Stimulated activated CD8-positive, alpha-beta memory T cell treated with anti-CD3 and anti-CD28 coated beads, Interleukin-15, amount 100 ng/mL, for 48 hours (primary cell): ENCODE data around the gene PAGE2.
"Not testable (repeated sequence)": the region's sequence is repeated elsewhere in the genome, so short reads cannot be mapped to it uniquely, and the experiment has no call there.

Source experiments
- DNase-seq, 2 donors: peaks; one replicate each; pipeline ENCODE4 v3.0.0-alpha.2; 2020; ENCODE audit warnings: low read depth in 2 of 2

Gene PAGE2

DNA sequence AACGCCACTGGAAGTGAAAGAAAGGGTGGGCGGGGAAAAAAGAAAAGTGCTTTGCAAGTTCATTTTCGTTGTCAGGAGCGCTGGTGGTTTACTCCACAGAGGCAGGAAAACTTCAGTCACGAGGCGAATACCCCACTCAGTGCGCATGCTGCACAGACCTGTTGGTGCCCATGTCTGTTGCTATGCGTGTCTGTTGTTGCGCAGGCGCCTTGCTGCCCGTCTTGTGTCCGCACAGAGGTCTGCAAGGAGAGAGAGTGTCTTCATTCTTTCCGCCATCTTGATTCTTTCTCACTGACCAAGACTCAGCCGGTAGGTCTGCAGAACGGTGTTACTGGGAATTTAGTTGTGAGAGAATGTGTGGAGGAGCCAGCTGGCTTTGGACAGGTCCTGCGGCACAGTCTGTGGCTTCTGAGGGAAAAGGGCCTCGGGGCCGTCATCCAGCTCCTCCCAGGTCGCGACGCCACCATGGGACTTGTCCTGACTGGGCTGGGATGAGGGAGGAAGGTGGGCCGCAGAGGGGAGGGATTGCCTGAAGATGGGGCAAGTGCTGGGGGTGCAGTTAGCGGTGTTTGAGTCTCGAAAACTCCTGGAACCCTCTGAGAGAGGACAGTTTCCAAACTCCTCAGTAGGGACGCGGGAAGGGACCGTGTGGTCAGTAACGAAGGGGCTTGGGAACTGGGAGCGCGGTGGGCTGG, at the start of gene PAGE2:
Gene PAGE2, plus strand, starts transcription at position 224 of the 695 bp plus-strand sequence. CDS start 1,003 bp downstream, outside the sequence.
- DNase-seq = no peak

DNA sequence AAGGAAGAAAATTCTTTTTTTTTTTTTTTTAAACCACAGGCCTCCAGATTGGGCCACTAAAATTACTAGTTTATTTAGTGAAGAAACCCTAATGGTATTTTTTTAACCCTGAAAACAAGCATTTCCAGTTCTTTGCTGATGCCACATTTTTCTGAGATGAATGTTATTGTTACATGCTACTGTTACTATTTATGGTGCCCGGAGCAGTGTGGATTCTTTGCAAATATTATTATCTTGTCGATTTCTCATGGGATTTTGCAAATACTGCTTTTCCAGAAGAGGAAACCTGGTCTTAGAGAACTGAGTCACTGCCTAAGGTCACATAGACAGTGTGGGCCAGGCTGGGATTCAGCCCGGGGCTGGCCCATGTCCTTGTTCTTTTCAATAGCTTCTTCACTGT, 49.3 kb upstream of the PAGE2 start:
- no peak for DNase-seq

- no peak for DNase-seq
These were observed 47.3 kb upstream of the PAGE2 start for GRCh38 chrX:55041514-55041913.

GRCh38 chrX:55050599-55050998, 38.2 kb upstream of the PAGE2 start:
- DNase-seq = not testable (repeated sequence)

DNA sequence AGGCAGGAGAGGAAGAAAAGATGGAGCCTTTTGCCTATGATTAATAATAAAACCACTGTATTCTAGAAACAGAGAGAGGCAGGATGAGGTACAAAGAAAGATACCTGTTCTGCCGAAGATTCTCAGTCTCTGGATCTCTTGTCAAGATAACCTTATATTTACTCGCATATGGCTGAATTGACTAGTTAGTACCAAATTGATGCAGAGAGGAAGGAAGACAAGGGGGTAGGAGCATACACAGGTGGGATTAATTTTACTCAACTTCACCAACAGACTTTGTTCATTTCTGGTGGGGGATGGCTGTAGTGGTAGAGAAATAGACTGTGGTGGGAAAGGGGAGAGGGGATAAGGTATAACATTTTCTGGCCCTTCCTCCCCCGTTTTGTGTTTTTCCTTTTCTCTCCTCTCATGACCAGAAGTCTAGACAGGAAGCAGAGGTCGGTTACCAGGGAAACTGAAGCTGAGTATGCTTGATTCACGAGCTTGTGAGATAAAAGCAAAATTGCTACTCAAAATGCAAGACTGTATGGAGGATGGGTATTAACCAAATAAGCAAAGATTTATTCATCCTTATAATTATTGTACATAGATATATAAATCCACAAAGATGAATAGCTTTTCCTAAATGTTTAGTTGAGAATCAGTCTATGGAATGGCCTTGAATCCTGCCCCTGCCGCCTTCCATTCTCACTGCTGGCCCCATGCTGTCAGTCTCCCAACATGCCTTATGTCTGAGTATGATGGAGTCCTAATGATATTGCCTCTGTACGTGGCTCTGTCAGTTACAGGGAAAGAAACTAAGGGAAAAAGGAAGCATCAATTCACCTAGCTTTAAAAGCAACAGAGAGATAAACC, 31.8 kb upstream of the PAGE2 start:
- no peak for DNase-seq

GRCh38 chrX:55057675-55058249, 31.1 kb upstream of the PAGE2 start:
- no peak for DNase-seq

DNA sequence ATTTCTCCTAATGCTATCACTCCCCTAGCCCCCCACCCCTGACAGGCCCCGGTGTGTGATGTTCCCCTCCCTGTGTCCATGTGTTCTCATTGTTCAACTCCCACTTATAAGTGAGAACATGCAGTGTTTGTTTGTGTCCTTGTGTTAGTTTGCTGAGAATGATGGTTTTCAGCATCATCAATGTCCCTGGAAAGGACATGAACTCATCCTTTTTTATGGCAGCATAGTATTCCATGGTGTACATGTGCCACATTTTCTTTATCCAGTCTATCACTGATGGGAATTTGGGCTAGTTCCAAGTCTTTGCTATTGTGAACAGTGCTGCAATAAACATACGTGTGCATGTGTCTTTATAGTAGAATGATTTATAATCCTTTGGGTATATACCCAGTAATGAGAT, 21.6 kb upstream of the PAGE2 start:
- DNase-seq = not testable (repeated sequence)

DNA sequence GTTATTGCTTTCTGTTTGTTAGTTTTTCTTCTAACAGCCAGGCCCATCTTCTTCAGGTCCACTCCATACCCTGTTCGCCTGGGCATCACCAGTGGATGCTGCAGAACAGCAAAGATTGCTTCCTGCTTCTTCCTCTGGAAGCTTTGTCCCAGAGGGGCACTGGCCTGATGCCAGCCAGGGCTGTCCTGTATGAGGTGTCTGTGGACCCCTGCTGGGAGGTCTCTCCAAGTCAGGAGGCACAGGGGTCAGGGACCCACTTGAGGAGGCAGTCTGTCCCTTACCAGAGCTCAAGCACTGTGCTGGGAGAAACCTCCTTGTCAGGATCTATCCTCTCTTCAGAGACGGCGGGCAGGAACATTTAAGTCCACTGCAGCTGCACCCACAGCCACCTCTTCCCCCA, 16.5 kb upstream of the PAGE2 start:
- no peak for DNase-seq

DNA sequence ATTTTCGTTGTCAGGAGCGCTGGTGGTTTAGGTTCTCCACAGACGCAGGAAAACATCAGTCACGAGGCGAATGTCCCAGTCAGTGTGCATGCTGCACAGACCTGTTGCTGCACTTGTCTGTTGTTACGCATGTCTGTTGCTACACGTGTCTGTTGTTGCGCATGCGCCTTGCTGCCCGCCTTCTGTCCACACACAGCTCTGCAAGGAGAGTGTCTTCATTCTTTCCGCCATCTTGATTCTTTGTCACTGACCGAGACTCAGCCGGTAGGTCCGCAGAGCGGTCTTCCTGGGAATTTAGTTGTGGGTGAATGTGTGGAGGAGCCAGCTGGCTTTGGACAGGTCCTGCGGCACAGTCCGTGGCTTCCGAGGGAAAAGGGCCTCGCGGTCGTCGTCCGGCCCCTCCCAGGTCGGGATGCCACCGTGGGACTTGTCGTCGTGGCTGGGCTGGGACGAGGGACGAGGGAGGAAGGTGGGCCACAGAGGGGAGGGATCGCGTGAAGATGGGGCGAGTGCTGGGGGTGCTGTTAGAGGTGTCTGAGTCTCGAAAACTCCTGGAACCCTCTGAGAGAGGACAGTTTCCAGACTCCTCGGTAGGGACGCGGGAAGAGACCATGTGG, 13.9 kb upstream of the PAGE2 start, which contains the start of gene PAGE2B:
Gene PAGE2B, plus strand, starts transcription at position 180 of the 617 bp plus-strand sequence. CDS start 1,012 bp downstream, outside the sequence.
- DNase-seq = no peak

DNA sequence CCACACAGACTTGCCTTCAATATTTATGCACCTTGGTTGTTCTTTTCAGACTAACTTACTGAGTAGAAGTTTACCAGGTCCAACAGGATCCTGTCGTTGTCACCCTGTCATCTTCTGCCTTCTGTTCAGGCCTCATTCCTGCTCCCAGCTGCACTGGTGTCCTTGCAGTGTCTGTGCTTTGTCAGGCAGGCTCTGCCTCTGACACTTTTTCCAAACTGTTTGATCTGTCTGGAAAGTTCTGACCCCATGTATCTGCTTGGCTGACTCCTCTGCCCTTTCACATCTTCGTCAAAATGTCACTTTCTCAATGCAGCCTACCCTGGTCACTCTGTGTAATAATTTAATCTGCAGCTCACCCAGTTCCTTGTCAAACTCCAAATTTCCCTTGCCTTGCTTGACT, 9.9 kb downstream of the PAGE2 start:
- DNase-seq = no peak

DNA sequence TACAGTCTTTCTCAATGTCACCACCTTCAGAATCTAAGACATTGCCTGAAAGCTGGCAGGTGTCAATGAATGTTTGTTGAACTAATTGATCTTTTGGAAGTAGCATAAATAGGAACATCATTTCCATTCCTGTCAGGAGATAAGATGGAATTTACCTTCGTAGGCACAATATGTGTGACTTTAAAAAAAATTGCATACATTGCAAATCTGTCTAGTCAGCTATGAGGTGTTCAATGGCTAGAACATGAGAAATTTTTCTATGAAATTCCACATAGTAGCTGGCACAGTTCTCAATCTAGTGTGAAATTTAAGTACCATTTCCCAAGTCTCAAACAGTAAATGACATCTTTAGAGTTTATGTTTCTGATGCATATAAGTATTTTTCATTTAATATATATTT, 10.3 kb downstream of the PAGE2 start:
- DNase-seq = no peak

DNA sequence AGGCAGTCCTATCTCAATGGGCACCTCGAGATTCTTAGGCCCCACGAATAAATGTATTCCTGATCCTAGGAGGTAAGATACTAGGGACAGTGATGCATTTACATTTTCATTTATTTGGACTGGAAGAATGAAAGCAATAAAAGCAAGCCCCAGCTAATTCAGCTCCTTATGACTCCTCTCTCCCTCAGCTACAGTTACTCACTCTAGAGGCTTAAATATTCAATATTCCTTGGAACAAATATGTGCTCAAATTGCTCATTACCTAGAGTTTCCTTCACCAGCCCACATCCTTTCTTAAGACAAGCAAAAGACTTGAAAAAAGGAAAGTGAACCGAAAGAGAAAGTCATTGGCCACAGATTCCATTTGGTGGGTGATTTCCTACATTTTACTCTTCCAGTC, 13.9 kb downstream of the PAGE2 start:
- DNase-seq = no peak

- DNase-seq = no peak
These were observed 18.4 kb downstream of the PAGE2 start for GRCh38 chrX:55107262-55107661.

GRCh38 chrX:55107911-55108310, 19.1 kb downstream of the PAGE2 start:
- no peak for DNase-seq

DNA sequence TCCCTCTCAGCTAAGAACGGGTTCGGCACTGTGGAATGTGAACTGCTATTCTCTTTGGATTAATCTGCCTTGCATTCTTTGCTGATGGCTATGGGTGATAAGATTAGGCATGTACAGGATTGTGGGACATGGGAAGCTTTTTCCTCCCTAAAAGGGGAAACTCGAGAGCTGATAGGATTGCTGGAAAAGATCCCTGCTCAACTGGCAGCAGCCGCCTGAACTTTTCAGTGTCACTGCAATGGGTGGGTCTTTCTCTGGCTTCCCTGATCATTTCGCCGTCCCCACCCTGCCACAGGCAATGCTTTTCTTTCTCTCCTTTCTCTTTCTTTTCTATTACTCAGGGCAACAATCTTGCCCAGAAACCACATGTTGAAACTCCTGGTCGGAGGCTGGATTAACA, 20.5 kb downstream of the PAGE2 start:
- DNase-seq = no peak

DNA sequence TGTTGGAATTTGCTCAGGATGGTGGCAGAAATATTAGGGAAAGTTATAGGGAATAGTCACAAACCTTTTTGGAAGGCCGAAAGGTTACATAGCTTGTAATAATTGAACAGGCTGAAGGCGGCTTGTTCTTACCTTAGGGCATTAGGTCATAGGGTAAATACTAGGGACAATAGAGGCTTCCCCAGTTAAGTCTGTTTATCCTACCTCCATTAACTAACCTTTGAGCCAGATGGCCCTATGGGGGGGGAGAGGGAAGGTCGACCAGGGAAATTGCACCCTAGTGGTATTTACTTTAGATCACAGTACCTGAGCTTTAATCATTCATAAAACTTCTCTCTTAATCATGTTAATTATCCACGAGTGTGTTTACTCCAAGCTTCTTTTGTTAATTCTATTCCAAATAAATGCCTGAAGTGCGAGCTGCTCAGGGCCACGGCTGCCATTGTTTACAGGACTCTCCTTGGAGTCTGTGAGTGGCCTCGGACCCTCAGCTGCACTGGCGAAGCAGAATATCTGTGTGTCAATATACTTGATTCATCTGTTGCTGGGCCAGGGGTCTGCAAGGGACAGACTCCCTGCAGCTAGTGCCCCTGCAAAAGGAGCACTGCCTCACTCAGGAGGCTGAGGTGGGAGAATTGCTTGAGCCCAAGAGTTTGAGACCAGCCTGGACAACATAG, 22.9 kb downstream of the PAGE2 start:
- no peak for DNase-seq

- not testable (repeated sequence) for DNase-seq
These were observed 27.8 kb downstream of the PAGE2 start for GRCh38 chrX:55116589-55116988.

DNA sequence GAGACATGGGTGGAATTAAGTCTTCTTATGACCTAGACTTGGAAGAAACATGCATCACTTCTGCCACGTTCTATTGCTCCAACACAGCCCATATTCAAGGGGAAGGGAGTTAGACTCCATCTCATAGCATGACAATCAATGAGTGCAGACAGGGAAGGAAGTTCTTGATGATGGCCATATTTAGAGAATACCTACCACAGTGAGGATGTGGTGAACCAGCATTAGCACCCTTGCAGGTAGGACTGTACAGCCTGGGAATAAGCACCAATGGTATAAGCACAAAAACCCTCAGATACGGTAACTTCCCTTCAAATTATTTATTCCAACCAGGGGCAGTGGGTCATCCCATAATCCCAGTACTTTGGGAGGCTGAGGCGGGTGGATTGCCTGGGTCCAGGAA, 29.8 kb downstream of the PAGE2 start:
- DNase-seq = no peak

DNA sequence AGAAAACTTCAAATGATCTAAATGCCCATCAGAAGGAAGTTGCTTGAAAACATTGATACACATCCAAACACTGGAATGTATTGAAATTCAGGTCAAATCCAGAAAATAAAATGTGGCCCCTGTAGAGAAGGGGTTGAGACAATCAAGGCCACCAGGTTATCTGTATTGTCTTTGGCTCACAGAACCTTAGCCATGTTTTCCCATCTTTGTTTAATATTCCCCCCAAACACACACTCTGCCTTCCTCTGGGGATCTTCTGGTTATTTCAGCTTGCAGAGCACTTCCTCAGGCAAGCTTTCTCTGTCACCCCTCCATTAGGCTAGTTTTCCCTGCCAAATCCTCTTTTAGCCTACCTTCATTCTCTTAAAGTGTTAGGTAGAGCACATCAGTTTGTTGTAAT, 30.5 kb downstream of the PAGE2 start:
- no peak for DNase-seq

- no peak for DNase-seq
These were observed 30.9 kb downstream of the PAGE2 start for GRCh38 chrX:55119712-55120111.

- DNase-seq = no peak
These were observed 32.0 kb downstream of the PAGE2 start for GRCh38 chrX:55120761-55121358.
